Head of caudate nucleus (tissue), 42 donors: Measurements from ENCODE around the gene MAN1B1.

ENCODE experiments used
- DNase-seq, 42 donors: peaks; one replicate each; pipeline versions ENCODE4 v3.0.0 to v3.0.0-alpha.2; 2020 to 2021; ENCODE audit warnings: mixed read lengths in 7 of 42
- intact Hi-C: fragments of 100-400 bp; cut with DNase I; formaldehyde crosslinking; loops from one replicate; pipeline ENCODE4 v1.15.0; 2022

MAN1B1 gene

DNA sequence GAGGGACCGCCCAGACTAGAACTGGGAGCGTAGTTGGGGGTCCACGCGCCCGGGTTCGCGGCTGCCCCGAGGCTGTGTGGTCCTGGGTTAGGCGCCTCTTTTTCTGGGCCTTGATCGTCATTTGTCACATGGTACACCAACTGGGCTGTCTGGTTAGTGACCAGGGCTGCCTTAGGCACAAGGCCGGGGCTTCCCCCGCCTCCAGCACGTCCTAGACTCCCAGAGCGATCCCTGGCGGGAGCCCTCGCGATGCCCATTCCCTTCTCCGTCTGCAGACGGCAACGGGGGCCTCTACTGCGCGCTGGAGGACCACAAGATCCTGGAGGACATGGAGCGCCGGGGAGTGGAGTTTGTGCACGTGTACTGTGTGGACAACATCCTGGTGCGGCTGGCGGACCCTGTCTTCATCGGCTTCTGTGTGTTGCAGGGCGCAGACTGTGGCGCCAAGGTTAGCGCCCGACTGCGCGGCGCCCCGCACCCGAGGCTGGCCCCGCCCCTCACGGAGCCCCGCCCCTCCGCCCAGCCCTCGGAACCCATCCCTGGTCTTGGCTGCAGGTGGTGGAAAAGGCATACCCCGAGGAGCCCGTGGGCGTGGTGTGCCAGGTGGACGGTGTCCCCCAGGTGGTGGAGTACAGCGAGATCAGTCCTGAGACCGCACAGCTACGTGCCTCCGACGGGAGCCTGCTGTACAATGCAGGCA is 7.9 kb upstream of the MAN1B1 start:
- no peak for DNase-seq
- intact Hi-C loops = loop anchor here (10.0 kb wide), 1 partner anchor 294 kb away; no protein-coding TSS in a partner anchor

GRCh38 chr9:137079401-137079787 is 7.4 kb upstream of the MAN1B1 start:
- intact Hi-C loops = loop anchor here (10.0 kb wide), 1 partner anchor 295 kb away; no protein-coding TSS in a partner anchor
- no peak for DNase-seq

DNA sequence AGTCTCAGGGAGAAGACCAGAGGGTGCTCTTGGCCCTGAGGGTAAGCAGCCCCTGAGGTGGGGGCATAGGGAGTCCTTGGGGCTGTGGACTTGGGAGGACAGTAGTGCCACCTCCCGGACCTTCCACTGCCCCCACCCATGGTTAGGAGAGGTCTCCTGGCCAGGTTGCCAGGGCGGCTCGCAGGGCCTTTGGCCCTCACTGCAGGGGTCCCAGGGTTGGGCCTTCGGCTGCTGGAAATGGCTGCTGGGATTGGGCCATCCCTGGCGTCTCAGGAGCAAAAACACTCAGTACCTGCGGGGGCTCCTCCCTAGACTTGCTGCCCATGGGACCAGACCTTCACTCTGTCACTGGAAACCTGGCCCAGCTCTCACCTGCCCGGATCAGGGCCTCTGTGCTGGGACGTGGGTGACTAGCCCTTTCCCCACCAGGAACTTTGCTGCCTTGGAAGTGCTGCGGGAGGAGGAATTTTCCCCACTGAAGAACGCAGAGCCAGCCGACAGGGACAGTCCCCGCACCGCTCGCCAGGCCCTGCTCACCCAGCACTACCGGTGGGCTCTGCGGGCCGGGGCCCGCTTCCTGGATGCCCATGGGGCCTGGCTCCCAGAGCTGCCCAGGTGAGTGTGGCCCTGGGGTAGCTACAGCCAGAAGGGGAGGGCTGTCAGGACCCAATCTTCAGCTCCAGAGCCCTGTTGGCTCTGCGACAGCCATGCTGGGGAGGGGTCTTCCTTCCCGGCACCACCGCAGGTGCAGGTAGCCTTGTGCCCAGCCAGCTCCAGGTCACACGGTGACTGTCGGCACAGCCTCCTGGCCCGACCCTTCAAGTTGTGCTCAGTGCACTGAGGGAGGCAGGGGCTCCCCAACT is 6.3 kb upstream of the MAN1B1 start:
- DNase-seq = no peak
- intact Hi-C loops = no loop called here

DNA sequence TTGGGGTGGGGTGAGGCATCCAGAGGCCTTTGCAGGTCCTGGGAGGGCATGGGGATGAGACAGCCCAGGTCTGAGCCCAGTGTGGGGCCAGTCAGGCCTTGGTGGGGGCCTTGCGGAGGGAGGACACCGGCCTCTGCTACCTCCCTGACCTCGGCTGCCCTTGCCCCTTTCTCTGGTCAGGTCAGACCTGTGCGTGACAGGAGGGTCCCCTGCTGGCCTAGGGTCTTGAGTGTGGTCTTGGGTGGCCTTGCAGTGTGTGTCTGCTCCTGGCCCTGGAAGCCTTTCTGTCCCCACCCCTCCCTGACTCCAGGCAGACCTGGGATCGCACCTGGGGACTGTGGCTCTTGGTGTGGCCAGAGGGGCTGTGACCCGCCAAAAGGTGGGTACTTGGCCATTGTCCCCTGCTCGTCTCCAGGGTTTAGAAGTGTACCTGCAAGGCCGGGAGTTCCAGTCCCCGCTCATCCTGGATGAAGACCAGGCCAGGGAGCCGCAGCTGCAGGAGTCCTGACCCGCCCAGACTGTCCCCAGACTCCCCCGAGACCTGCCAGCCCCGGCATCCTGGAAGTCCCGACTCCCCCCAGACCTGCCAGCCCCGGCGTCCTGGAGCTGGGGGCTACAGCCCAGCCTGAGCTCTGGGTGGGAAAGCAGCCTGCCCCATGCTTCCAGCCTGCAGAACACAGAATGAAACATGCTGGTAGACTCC is 4.4 kb upstream of the MAN1B1 start:
- intact Hi-C loops = no loop called here
- no peak for DNase-seq

DNA sequence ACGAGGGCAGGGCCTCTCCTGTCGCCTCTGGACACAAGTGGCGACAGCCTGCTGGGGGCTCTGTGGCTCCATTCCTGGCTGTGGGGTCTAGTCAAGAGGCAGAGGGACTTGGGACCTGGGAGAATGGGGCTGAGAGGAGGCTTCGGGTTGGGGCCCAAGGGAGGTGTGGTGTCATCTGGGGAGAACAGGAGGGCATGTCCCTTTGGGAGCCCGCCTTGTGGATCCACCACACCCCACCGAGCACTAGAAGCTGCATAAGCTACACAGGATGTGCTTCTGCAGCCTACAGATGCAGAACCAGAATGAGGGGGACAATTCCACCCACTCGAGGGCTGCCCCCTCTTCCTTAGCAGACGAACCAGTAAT is 3.9 kb upstream of the MAN1B1 start:
- DNase-seq = no peak
- intact Hi-C loops = no loop called here

- DNase-seq = peak; percentile 59 to 95 (median 80)
- intact Hi-C loops = no loop called here
Measured at GRCh38 chr9:137083394-137084004, 3.3 kb upstream of the MAN1B1 start.

DNA sequence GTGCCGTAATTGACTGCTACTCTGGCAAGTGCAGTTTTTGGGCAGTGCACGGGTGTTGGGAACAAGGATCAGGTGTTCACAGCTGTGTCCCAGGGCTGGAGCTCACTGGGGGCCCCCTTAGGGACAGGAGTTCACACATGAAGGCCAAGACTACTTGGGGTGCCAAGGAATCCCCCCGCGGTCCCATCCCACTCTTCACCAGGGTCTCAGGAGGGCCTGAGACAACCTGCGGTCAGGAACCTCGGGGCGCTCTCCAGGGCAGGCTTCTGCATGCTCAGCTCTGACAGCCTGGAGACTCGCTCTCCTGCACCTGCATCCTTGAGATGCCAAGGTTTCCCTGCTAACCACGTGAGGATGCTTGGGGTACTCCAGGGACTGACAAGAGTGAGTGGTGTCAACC is 2.3 kb upstream of the MAN1B1 start:
- intact Hi-C loops = no loop called here
- no peak for DNase-seq

DNA sequence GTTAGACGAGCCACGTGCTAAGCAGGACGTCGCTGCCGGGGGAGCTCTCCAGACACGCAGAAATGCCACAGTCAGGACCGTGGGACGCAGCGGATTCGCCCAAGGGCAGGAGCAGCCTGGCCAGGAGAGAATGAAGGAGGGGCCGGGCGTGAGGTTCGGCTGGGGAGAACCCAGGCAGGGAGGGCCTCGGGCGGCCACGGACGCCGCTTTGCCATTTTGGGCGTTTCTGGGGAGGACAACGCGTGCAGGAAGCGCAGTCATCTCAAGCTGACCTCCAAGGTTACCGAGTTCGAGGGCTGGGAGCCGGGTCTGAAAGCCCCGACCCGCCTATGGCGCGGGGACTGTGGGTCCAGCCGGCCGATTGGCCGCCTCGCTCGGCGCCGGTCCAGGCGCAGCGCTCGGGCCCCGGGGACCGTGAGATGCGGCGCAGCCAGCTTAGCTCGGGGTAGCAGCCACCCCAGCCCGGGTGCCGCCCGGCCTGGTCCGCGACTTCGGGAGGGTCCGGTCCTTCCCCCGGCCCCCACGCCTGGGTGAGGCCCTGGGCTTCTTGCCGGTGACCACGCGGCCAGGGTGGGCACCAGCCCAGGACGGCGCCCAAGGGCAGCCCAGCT is 760 bp upstream of the MAN1B1 start:
- intact Hi-C loops = no loop called here
- DNase-seq = peak in 1 of 42 donors; percentile 58

DNA sequence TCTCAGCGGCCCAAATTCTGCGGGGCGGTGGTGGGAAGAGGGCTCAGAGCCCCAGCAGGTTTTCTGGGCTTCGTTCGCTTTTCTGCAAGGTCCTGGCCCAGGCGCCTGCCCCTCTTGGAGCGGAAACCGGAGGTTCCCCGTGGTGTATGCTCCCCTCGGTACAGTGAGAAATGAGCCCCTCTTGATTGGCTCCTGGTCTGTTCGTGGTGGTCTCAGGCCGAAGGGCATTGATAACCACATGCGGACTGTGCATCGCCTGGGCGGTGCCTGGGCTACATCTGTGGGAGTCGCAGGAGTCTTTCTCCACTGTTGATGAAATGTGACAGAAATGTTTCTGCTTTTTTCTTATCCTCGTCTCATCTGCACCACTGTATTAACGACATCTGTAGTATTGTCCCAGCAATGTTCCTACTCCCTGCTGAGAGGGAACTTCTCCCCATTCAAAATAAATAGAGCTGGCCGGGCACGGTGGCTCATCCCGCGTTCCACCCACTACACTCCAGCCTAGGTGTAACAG is 682 bp downstream of the MAN1B1 start:
- intact Hi-C loops = no loop called here
- DNase-seq = peak in 1 of 42 donors; percentile 37

GRCh38 chr9:137088121-137088520 is 1.3 kb downstream of the MAN1B1 start:
- no peak for DNase-seq
- intact Hi-C loops = no loop called here

- intact Hi-C loops = no loop called here
- DNase-seq = peak in 1 of 42 donors; percentile 19
Measured at GRCh38 chr9:137089232-137089947, 2.6 kb downstream of the MAN1B1 start.

DNA sequence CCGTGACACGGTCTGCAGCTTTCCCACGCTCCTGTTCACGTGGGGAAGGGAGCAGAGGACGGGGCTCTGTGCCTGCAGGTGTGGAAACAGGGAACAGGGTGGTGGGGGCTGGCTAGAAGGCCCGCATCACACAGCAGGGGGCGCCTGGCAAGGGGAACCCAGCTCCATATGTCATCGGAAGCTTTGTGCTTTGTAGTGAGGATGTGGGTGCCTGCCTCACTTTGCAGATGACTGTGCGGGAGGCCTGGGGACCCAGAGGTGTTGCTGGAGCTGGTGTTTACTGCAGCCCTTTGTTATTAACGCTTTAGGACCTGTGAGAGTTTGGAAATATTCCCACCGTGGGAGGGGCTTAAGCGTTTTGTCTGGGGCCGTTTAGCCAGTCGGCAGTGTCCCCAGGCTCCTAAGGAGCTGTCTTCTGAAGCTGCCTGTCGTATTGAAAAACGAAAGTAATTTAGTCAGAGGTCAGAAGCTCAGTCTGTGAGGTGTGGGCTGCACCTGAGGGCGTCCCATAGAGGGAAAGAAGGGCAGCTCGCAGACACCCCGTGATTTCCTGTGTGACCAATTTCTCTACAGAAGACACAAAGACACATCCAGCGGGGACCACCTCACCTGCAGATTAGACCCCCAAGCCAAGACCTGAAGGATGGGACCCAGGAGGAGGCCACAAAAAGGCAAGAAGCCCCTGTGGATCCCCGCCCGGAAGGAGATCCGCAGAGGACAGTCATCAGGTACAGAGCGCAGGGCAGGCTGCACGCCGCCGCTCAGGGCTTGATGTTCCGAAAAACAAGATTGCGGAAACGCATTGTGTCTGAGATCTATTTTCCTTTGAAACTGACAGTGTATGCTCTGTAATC is 9.1 kb downstream of the MAN1B1 start:
- peak in 17 of 42 donors; percentile 31 to 72 (median 52) for DNase-seq
- intact Hi-C loops = no loop called here

- no peak for DNase-seq
- intact Hi-C loops = no loop called here
Measured at GRCh38 chr9:137096785-137097546, 10.2 kb downstream of the MAN1B1 start.

- DNase-seq = no peak
Measured at GRCh38 chr9:137097761-137098462, 11.1 kb downstream of the MAN1B1 start.

GRCh38 chr9:137099231-137099630 is 12.4 kb downstream of the MAN1B1 start:
- intact Hi-C loops = no loop called here
- DNase-seq = no peak

More at GRCh38 chr9:137097761-137098462, 11.1 kb downstream of the MAN1B1 start:
- intact Hi-C loops = no loop called here
